Measurements from ENCODE around the gene RUNX2.

GRCh38 chr6:45577836-45578504 is 249.8 kb downstream of the RUNX2 start:
- TF ChIP-seq CTCF (tag by site-specific recombination; IDR thresholded peaks at IDR 0.05) (no peak), MYNN (tag by site-specific recombination; IDR thresholded peaks at IDR 0.05; ENCODE audit: borderline replicate concordance) (no peak), PRDM4 (tag by site-specific recombination; IDR thresholded peaks at IDR 0.05) (no peak), ZNF138 (tag by site-specific recombination; IDR thresholded peaks at IDR 0.05; ENCODE audit: borderline replicate concordance) (no peak), ZNF837 (tag by site-specific recombination; IDR thresholded peaks at IDR 0.05) (no peak), ZNF274 (IDR thresholded peaks at IDR 0.05; ENCODE audit: low read length) (no peak), ZNF274 (tag by site-specific recombination; IDR thresholded peaks at IDR 0.05; ENCODE audit: borderline replicate concordance) (no peak)
